NCI-H2081 treated with DMSO at 0.1 percent for 48 hours (cell line): ENCODE results near the gene KLRC1.
"Not testable (repeated sequence)": the region's sequence is repeated elsewhere in the genome, so short reads cannot be mapped to it uniquely, and the experiment has no call there.

Experiments used
- DNase-seq: peaks from one replicate; lab custom pipeline; 2025; lab: John Stamatoyannopoulos, UW

Gene KLRC1

GRCh38 chr12:10453156-10453555 is at the start of gene KLRC1:
Gene KLRC1, minus strand, starts transcription at chr12:10453377. Its CDS starts 2,221 bp downstream, at chr12:10451156.
- DNase-seq, result no peak

GRCh38 chr12:10501030-10501429 is 47.9 kb upstream of the KLRC1 start:
- no peak for DNase-seq

DNA sequence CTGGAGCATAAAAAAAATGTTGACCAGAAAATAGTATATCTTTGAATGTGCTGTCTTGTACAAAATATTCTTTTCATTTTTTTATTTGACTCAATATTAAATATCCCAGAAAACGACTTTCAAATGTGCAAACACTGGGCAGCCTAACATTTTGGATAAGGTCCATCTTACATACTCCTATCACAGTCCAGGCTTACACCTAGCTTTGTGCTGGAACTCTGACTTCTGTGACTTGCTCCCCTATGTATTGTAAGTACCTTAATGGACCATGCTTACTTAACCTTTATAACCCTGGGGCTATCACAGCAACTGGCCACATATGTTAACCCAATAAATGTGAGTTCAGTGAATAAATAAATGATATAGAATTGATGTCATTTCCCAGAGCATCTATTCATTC is 44.9 kb upstream of the KLRC1 start:
- no peak for DNase-seq

- DNase-seq, result no peak
Observed at GRCh38 chr12:10497602-10498001, 44.4 kb upstream of the KLRC1 start.

- no peak for DNase-seq
Observed at GRCh38 chr12:10491766-10492165, 38.6 kb upstream of the KLRC1 start.

- DNase-seq, result not testable (repeated sequence)
Observed at GRCh38 chr12:10487328-10487727, 34.2 kb upstream of the KLRC1 start.

DNA sequence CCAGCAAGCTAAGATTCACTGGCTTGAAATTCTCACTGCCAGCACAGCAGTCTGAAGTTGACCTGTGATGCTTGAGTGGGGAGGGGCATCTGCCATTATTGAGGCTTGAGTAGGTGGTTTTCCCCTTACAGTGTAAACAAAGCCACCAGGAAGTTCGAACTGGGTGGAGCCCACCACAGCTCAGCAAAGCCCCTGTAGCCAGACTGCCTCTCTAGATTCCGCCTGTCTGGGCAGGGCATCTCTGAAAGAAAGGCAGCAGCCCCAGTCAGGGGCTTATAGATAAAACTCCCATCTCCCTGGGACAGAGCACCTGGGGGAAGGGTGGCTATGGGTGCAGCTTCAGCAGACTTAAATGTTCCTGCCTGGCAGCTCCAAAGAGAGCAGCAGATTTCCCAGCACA is 28.7 kb upstream of the KLRC1 start:
- DNase-seq, result not testable (repeated sequence)

DNA sequence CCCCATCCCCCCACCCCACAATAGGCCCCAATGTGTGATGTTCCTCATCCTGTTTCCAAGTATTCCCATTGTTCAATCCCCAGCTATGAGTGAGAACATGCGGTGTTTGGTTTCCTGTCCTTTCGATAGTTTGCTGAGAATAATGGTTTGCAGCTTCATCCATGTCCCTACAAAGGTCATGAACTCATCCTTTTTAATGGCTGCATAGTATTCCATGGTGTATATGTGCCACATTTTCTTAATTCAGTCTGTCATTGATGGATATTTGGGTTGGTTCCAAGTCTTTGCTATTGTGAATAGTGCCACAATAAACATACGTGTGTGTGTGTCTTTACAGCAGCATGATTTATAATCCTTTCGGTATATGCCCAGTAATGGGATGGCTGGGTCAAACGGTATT is 19.6 kb upstream of the KLRC1 start:
- DNase-seq, result not testable (repeated sequence)

DNA sequence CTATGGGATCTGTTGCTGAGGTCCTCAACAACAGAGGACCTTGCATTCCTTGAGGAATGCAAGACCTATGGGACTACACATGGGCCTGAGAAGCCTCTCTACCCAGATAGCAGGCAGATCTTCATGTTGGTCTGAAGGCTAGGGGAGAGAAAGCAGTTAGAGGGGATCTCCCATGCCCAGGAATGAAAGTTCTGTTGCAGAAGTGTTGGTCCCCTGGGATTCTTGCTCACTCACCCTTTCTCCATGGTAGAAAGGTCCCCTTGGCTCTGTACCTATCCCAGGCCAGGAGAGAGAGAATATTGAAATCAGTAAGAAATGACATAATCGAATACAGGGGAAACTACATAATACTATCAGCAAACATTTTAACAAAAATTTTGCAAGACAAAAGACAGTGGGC is 16.5 kb upstream of the KLRC1 start:
- no peak for DNase-seq

DNA sequence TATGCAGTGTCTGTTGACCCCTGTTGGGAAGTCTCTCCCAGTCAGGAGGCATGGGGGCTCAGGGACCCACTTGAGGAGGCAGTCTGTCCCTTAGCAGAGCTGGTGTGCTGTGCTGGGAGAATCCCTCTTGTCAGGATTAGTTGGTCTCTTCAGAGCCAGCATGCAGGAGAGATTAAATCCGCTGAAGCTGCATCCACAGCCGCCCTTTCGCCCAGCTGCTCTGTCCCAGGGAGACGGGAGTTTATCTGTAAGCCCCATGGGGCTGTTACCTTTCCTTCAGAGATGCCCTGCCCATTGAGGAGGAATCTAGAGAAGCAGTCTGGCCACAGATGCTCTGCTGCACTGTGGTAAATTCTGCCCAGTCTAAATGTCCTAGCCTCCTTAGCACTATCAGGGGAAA is 13.1 kb upstream of the KLRC1 start:
- DNase-seq, result no peak

- DNase-seq, result no peak
Observed at GRCh38 chr12:10457760-10458159, 4.6 kb upstream of the KLRC1 start.

DNA sequence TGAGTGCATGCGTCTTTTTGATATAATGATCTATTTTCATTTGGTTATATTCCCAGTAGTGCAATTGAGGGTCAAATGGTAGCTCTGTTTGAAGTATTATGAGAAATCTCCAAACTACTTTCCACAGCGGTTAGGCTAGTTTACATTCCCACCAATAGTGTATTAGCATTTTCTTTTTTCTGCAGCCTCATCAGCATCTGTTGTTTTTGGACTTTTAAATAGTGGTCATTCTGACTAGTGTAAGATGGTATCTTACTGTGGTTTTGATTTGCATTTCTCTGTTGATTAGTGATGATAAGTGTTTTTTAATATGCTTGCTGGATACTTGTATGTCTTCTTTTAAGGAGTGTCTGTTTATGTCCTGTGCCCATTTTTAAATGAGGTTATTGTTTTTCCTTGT is 3.7 kb upstream of the KLRC1 start:
- DNase-seq, result no peak

- no peak for DNase-seq
Observed at GRCh38 chr12:10455766-10456165, 2.6 kb upstream of the KLRC1 start.

DNA sequence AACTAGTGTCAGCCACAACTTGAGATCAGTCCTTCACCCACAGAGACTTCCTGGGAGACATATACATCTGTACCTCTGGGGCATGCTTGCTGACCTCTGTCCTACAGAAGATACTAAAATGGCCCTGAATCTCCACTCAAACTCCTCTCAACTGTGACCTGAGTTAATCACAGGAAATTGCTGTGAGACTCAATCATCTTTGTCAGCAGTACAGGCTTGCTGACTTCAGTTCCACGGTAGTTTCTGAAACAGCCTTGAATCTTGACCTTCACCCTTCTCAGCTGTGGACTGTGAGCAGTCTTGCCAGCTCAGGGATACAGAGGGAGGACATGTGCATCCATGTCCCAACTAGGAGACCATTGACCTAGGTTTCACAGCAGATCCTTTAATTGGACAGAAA is 1.4 kb upstream of the KLRC1 start:
- DNase-seq, result no peak

DNA sequence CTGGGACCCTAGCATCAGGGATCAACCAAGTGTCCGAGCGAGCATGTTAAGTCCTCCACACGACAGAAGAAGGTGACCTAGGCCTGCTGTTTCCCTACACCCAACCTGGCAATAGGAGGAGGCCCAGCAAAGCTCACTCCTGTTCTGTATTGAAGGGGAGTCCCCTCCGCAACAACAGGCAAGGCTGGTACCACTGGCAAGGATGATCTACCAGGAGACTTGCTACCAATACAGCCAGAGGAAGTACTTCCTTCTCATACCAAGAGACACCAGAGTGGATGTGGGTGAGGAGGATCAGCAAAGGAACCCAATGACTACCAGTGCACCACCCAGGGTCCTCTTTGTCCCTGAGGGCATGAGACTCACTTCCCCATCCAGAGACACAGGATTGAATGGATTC is 4.9 kb downstream of the KLRC1 start:
- DNase-seq, result no peak

DNA sequence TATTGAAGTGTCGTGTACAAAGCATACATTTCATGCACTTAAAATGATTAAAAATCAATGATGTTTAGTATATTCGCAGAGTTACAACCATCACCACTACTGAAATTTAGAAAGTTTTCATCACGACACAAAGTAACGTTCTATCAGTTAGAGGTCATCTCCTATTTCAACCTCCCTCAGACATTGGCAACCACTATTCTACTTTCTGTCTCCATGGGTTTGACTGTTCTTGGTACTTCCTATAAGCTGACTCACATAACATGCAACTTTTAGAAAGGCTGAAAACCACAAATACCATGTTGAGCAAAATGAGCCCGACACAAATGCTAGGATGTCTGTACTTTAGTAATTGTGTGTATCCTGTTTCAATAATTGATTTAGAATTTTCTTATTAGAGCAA is 7.1 kb downstream of the KLRC1 start:
- DNase-seq, result not testable (repeated sequence)

DNA sequence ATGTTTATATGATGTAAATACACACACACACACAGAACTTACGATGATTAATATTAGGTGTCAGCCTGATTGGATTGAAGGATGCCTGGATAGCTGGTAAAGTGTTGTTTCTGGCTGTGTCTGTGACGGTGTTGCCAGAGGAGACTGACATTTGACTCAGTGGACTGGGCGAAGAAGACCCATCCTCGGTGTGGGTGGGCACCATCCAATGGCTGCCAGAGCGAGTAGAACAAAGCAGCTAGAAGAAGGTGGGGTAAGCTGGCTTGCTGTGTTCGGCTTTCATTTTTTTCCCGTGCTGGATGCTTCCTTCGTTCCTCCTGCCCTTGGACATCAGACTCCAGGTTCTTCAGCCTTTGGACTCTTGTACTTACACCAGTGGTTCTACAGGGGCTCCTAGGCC is 12.0 kb downstream of the KLRC1 start:
- not testable (repeated sequence) for DNase-seq

GRCh38 chr12:10439608-10440274 is 13.4 kb downstream of the KLRC1 start:
- not testable (repeated sequence) for DNase-seq

- DNase-seq, result not testable (repeated sequence)
Observed at GRCh38 chr12:10437601-10438000, 15.6 kb downstream of the KLRC1 start.

DNA sequence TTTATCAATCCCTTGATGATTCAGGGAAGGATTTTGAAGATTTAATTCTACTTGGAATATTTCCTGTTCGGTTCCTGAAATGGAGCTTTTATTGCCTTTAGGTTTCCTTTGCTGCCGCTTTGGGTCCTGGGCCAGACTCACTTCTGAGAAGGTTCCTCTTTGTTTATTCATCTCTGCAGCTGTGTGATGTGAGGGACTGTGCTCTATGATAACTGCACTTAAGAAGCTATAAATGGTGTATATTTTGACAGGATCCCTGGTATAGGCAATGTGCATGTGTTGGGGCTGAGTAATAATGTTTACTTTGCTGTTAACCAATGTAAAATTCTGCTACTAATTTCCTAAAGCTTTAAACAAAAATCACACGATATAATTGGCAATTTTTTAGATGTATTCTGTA is 17.4 kb downstream of the KLRC1 start, which contains the start of gene KLRC2:
Gene KLRC2 (minus strand): TSS at position 195 of the 400 bp plus-strand sequence. CDS start 24 bp downstream, at position 171.
- DNase-seq, result not testable (repeated sequence)

GRCh38 chr12:10430623-10431022 is 22.6 kb downstream of the KLRC1 start:
- not testable (repeated sequence) for DNase-seq

DNA sequence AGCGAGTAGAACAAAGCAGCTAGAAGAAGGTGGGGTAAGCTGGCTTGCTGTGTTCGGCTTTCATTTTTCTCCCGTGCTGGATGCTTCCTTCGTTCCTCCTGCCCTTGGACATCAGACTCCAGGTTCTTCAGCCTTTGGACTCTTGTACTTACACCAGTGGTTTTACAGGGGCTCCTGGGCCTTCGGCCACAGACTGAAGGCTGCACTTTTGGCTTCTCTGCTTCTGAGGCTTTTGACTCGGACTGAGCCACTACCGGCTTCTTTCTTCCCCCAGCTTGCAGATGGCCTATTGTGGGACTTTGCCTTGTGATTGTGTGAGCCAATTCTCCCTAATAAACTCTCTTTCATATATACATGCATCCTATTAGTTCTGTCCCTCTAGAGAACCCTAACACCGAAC is 27.2 kb downstream of the KLRC1 start:
- not testable (repeated sequence) for DNase-seq

GRCh38 chr12:10424260-10424899 is 28.8 kb downstream of the KLRC1 start:
- DNase-seq, result not testable (repeated sequence)

DNA sequence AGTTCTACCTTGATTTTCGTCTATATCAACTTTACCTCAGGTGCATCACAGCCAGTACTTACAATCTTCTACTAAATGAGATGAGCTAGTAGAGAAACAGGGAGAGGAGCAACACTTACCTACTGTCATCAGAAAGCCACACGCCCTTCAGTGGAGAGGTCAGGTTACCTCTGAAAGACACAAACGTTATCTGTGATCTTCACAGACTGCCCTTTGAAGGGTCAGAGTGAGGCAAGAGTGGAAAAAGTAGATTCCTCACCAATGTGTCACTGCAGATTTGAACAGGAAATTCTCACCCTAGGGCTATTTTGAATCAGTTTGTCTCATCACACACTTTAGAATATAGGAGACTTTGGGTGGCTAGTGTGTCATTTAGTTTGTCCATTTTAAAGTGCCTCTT is 31.0 kb downstream of the KLRC1 start:
- DNase-seq, result not testable (repeated sequence)
